ENCODE data around the gene FURIN.
A peak's percentile ranks its signal among the peaks of the same experiment; 100 is the strongest.
"Not testable (repeated sequence)": the region's sequence is repeated elsewhere in the genome, so short reads cannot be mapped to it uniquely, and the experiment has no call there.

The FURIN gene

DNA sequence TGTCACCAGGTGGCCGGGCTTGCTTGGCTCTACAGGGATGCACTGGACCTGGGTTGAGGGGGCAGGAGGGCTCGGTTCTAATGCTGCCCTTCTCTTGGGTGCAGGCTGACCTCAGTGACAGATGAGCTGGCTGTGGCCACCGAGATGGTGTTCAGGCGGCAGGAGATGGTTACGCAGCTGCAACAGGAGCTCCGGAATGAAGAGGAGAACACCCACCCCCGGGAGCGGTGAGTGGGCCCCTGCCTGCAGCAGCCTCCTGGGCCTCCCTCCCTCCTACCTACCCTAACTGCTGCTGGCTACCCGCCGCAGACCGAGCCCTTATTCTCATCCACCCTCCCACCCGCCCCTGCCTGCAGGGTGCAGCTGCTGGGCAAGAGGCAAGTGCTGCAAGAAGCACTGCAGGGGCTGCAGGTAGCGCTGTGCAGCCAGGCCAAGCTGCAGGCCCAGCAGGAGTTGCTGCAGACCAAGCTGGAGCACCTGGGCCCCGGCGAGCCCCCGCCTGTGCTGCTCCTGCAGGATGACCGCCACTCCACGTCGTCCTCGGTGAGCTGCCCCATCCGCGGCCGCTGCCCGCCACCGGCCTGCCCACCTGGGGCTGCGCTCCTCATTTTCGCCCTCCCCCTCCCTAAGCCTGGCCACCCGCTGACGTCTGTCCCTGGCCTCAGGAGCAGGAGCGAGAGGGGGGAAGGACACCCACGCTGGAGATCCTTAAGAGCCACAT is 21.5 kb downstream of the FURIN start:
- no peak overlapping the region for H3K4me3 ChIP-seq (ENCODE audit: low read depth, low read length)
- H3K27me3 ChIP-seq (ENCODE audit: control insufficient read depth, insufficient read depth, low read length) = no peaks in the 10 kb centered on the region
- H3K4me1 ChIP-seq (ENCODE audit: control insufficient read depth, insufficient read depth, low read length) = peaks cover 3% of the 10 kb centered on the region
- H3K9ac ChIP-seq (ENCODE audit: low read depth, low read length) = no peak overlapping the region
- H3K36me3 ChIP-seq (ENCODE audit: control insufficient read depth, insufficient read depth, low read length) = peaks cover 3% of the 10 kb centered on the region
- no peaks in the 10 kb centered on the region for H3K9me3 ChIP-seq (ENCODE audit: control insufficient read depth, insufficient read depth, low read length)

- H3K9me3 ChIP-seq (ENCODE audit: control insufficient read depth, insufficient read depth, low read length) = no peaks in the 10 kb centered on the region
- H3K4me3 ChIP-seq (ENCODE audit: low read depth, low read length) = no peak overlapping the region
- peaks cover 3% of the 10 kb centered on the region for H3K36me3 ChIP-seq (ENCODE audit: control insufficient read depth, insufficient read depth, low read length)
- H3K9ac ChIP-seq (ENCODE audit: low read depth, low read length) = no peak overlapping the region
- no peaks in the 10 kb centered on the region for H3K27me3 ChIP-seq (ENCODE audit: control insufficient read depth, insufficient read depth, low read length)
- peaks cover 3% of the 10 kb centered on the region for H3K4me1 ChIP-seq (ENCODE audit: control insufficient read depth, insufficient read depth, low read length)
These were observed 22.5 kb downstream of the FURIN start for GRCh38 chr15:90890839-90891238.

DNA sequence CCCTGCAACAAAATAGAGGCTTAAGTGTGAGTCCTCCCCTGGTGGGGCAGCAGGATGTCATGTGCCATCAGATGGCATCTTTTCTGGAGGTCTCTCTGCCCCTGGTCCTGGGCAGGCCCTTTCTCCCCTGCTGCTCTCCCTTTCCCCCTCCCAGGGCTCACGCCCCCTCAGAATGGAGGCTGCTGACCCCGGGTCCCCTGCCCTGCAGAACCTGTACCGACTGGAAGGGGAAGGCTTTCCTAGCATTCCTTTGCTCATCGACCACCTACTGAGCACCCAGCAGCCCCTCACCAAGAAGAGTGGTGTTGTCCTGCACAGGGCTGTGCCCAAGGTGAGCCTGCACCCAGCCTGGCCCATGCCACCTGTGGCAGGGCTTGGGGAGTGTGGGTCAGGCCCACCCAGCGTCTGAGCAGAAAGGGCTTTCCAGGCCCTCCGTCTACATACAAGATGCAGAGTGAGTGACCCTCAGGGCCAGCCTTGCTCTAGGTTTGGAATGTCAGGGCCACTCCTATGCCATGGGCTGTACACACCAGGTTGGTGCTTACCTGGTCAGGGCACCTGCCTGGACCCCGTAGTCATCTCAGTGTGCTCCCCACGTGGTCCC is 23.1 kb downstream of the FURIN start:
- Histone ChIP-seq H3K9ac (ENCODE audit: low read depth, low read length) (no peak overlapping the region), H3K4me3 (ENCODE audit: low read depth, low read length) (no peak overlapping the region)

DNA sequence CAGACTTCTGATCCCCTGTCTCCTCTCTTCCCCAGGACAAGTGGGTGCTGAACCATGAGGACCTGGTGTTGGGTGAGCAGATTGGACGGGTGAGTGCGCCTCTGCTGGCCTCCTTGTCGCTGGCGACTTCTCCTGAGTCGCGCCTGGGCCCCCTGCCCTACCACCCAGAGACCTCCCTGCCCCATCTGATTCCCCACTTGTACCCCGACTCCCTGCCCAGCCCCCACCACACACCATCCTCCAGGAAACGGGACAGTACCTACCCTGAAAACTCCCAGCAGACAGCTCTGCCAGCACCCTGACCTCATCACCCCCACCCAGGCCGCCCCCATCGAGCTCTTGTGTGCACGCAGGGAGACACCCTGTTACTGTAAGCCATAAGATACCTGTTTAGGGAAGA is 23.6 kb downstream of the FURIN start:
- Histone ChIP-seq H3K9me3 (ENCODE audit: control insufficient read depth, insufficient read depth, low read length) (no peaks in the 10 kb centered on the region), H3K36me3 (ENCODE audit: control insufficient read depth, insufficient read depth, low read length) (peaks cover 3% of the 10 kb centered on the region), H3K27me3 (ENCODE audit: control insufficient read depth, insufficient read depth, low read length) (no peaks in the 10 kb centered on the region), H3K9ac (ENCODE audit: low read depth, low read length) (no peak overlapping the region), H3K4me3 (ENCODE audit: low read depth, low read length) (no peak overlapping the region), H3K4me1 (ENCODE audit: control insufficient read depth, insufficient read depth, low read length) (peaks cover 3% of the 10 kb centered on the region)

More for the DNA sequence above, 23.1 kb downstream of the FURIN start:
- H3K27me3 ChIP-seq (ENCODE audit: control insufficient read depth, insufficient read depth, low read length) = no peaks in the 10 kb centered on the region
- H3K9me3 ChIP-seq (ENCODE audit: control insufficient read depth, insufficient read depth, low read length) = no peaks in the 10 kb centered on the region
- H3K36me3 ChIP-seq (ENCODE audit: control insufficient read depth, insufficient read depth, low read length) = peaks cover 3% of the 10 kb centered on the region
- peaks cover 3% of the 10 kb centered on the region for H3K4me1 ChIP-seq (ENCODE audit: control insufficient read depth, insufficient read depth, low read length)

DNA sequence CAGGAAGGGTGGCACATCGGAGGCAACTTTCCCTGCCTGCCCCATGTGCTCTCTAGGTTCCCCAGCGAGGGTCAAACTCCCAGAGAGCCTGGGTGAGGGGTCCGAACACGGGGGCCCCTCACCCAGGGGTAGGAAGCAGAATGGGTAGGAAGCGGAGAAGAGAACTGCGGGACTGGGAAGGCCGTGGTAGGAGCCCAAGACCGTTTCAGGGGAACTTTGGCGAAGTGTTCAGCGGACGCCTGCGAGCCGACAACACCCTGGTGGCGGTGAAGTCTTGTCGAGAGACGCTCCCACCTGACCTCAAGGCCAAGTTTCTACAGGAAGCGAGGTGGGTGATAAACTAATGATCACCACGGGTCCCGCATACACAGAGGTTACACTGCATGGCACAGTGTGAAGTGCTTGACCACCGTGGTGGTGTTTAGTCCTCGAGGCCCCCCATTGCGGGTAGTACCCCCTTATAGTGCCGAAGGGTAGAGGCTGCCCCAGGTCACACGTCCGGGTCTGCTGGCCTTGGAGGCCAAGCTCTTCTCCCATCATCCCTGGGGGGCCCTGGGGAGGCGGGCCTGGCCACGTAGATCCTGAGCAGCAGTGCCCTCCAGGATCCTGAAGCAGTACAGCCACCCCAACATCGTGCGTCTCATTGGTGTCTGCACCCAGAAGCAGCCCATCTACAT is 24.2 kb downstream of the FURIN start:
- peaks cover 3% of the 10 kb centered on the region for H3K4me1 ChIP-seq (ENCODE audit: control insufficient read depth, insufficient read depth, low read length)
- no peak overlapping the region for H3K9ac ChIP-seq (ENCODE audit: low read depth, low read length)
- no peak overlapping the region for H3K4me3 ChIP-seq (ENCODE audit: low read depth, low read length)
- H3K36me3 ChIP-seq (ENCODE audit: control insufficient read depth, insufficient read depth, low read length) = peaks cover 3% of the 10 kb centered on the region
- no peaks in the 10 kb centered on the region for H3K27me3 ChIP-seq (ENCODE audit: control insufficient read depth, insufficient read depth, low read length)
- H3K9me3 ChIP-seq (ENCODE audit: control insufficient read depth, insufficient read depth, low read length) = no peaks in the 10 kb centered on the region

- Histone ChIP-seq H3K27me3 (ENCODE audit: control insufficient read depth, insufficient read depth, low read length) (no peaks in the 10 kb centered on the region), H3K36me3 (ENCODE audit: control insufficient read depth, insufficient read depth, low read length) (peaks cover 3% of the 10 kb centered on the region), H3K4me3 (ENCODE audit: low read depth, low read length) (no peak overlapping the region), H3K9ac (ENCODE audit: low read depth, low read length) (no peak overlapping the region), H3K4me1 (ENCODE audit: control insufficient read depth, insufficient read depth, low read length) (peaks cover 3% of the 10 kb centered on the region), H3K9me3 (ENCODE audit: control insufficient read depth, insufficient read depth, low read length) (no peaks in the 10 kb centered on the region)
These were observed 25.0 kb downstream of the FURIN start for GRCh38 chr15:90893175-90894090.

DNA sequence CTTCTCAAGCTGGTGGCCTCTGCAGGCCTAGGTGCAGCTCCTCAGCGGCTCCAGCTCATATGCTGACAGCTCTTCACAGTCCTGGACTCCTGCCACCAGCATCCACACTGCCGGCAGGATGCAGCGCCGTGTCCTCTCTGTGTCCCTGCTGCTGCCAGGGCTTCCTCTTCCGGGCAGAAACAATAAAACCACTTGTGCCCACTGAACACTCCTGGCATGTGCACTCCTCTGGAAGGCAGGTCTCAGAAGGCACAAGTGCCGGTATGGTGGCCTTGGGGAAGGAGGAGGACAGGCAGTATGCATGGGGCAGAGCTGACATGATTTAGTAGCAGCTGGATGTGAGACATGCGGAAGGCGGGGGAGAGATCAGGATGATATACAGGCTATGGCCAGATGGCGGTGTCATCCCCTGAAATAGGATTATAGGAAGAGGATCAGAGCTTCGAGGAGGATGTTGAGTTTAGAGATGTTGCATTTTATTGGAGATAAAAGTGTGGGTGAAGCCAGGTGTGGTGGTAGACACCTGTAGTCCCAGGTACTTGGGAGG is 27.3 kb downstream of the FURIN start:
- H3K4me3 ChIP-seq (ENCODE audit: low read depth, low read length) = no peak overlapping the region
- H3K9ac ChIP-seq (ENCODE audit: low read depth, low read length) = no peak overlapping the region
- no peaks in the 10 kb centered on the region for H3K9me3 ChIP-seq (ENCODE audit: control insufficient read depth, insufficient read depth, low read length)
- H3K27me3 ChIP-seq (ENCODE audit: control insufficient read depth, insufficient read depth, low read length) = peaks cover 3% of the 10 kb centered on the region
- H3K4me1 ChIP-seq (ENCODE audit: control insufficient read depth, insufficient read depth, low read length) = no peaks in the 10 kb centered on the region
- peaks cover 3% of the 10 kb centered on the region for H3K36me3 ChIP-seq (ENCODE audit: control insufficient read depth, insufficient read depth, low read length)

- H3K36me3 ChIP-seq (ENCODE audit: control insufficient read depth, insufficient read depth, low read length); H3K27me3 ChIP-seq (ENCODE audit: control insufficient read depth, insufficient read depth, low read length); H3K4me3 ChIP-seq (ENCODE audit: low read depth, low read length); H3K9me3 ChIP-seq (ENCODE audit: control insufficient read depth, insufficient read depth, low read length); H3K4me1 ChIP-seq (ENCODE audit: control insufficient read depth, insufficient read depth, low read length); H3K9ac ChIP-seq (ENCODE audit: low read depth, low read length): not testable (repeated sequence)
These were observed 28.8 kb downstream of the FURIN start for GRCh38 chr15:90897131-90897655.

DNA sequence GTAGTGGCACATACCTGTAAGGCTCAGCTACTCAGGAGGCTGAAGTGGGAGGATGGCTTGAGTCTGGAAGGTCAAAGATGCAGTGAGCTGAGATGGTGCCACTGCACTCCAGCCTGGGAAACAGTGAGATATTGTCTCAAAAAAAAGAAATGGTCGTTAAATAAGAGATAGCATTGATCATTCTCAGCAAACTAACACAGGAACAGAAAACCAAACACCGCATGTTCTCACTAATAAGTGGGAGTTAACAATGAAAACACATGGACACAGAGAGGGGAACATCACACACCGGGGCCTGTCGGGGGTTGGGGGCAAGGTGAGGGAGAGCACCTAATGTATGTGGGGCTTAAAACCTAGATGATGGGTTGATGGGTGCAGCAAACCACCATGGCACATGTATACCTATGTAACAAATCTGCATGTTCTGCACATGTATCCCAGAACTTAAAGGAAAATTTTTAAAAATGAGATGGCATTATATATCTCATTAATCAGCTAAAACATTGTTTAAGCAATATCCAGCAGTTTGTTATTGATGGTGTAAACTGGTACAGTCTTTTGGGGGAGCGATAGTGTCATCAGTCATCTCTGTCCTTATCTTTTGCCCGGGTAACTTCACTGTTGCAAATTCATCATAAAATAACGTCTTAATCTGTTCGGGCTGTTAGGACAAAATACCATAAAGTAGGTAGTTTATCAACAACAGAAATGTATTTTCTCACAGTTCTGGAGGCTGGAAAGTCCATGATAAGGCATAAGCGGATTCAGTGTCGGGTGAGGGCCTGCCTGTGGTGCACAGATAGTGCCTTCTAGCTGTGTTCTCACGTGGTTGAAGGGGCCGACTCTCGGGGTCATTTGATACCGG is 33.0 kb downstream of the FURIN start:
- Histone ChIP-seq H3K27me3 (ENCODE audit: control insufficient read depth, insufficient read depth, low read length) (peaks cover 13% of the 10 kb centered on the region), H3K36me3 (ENCODE audit: control insufficient read depth, insufficient read depth, low read length) (peaks cover 4% of the 10 kb centered on the region), H3K9me3 (ENCODE audit: control insufficient read depth, insufficient read depth, low read length) (no peaks in the 10 kb centered on the region), H3K4me3 (ENCODE audit: low read depth, low read length) (no peak overlapping the region), H3K9ac (ENCODE audit: low read depth, low read length) (no peak overlapping the region), H3K4me1 (ENCODE audit: control insufficient read depth, insufficient read depth, low read length) (peaks cover 4% of the 10 kb centered on the region)

DNA sequence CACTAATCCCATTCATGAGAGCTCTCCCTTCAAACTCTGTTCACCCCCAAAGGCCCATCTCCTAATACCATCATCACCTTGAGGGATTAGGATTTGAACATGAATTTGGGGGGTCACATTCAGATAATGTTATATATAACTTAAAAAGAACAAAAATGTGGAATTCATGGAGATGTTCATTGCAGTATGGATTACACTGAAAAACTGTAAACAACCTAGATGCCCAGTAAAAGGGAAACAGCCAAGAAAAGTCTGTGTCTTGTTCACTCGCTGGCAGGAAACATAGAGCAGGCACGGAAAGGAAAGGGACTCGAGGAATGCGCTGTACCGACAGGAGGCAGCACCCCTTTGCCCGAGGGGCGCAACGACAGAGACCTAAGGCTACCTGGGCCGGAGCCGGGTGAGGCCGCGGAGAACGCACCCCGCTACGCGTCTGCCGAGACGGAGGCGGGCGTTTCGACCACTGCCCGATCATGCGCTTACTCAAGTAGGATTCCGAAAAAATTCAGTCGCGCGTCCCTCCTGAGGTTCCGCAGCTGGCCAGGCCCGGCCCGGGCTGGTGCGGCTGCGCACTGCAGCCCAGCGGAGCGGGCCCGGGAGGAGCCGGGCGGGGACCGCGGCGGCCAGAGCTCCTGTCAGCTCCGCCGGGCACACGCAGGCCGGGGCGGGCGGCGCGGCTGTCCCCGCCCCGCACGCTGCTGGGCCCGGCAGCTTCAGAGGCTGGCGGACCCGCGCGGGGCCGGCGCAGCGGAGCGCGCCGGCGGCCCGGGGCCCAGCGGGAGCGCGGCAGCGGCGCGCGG is 33.9 kb downstream of the FURIN start:
- Histone ChIP-seq H3K36me3 (ENCODE audit: control insufficient read depth, insufficient read depth, low read length) (peaks cover 4% of the 10 kb centered on the region), H3K4me3 (ENCODE audit: low read depth, low read length) (peak overlapping the region; percentile 70), H3K9me3 (ENCODE audit: control insufficient read depth, insufficient read depth, low read length) (no peaks in the 10 kb centered on the region), H3K4me1 (ENCODE audit: control insufficient read depth, insufficient read depth, low read length) (peaks cover 4% of the 10 kb centered on the region), H3K27me3 (ENCODE audit: control insufficient read depth, insufficient read depth, low read length) (peaks cover 13% of the 10 kb centered on the region), H3K9ac (ENCODE audit: low read depth, low read length) (peak overlapping the region; percentile 37)
